Midbrain (tissue), 1 donor: ENCODE measurements around the gene SLC10A6.

Experiments
- DNase-seq: peaks from one replicate; lab custom pipeline; 2025; lab: John Stamatoyannopoulos, UW

Gene SLC10A6

DNA sequence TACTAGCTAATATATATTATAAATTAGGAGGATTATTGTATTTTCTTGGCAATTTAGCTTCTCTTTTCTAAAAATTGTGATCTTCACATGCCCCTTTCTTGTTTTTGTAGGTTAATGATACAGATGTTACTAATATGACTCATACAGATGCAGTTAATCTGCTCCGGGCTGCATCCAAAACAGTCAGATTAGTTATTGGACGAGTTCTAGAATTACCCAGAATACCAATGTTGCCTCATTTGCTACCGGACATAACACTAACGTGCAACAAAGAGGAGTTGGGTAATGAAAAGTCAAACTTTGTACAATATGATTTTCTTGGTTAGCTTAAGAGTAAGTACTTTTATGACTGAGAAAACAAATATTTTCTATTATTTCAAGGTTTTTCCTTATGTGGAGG is 74.1 kb downstream of the SLC10A6 start:
- DNase-seq: no peak
